GM10847 (cell line): ENCODE data around the gene BTNL8.

Experiments used
- POLR2A ChIP-seq: IDR thresholded peaks from 2 replicates; pipeline ENCODE4 v1.6.1; 2011; ENCODE audit not compliant: insufficient read length; ENCODE audit errors: extremely low read depth

BTNL8 gene

GRCh38 chr5:180982008-180982741 lies 83.2 kb downstream of the BTNL8 start:
- no peak for TF ChIP-seq POLR2A

GRCh38 chr5:180988016-180988415 lies 89.1 kb downstream of the BTNL8 start:
- TF ChIP-seq POLR2A = no peak

- TF ChIP-seq POLR2A = no peak
Observed at GRCh38 chr5:180988592-180988991, 89.6 kb downstream of the BTNL8 start, which contains the start of gene BTNL3. TSS of gene BTNL3 (plus strand) at chr5:180988846. CDS start at chr5:180989029, 183 bp downstream.

- TF ChIP-seq POLR2A = no peak
Observed at GRCh38 chr5:180990086-180990881, 91.3 kb downstream of the BTNL8 start.

- TF ChIP-seq POLR2A = no peak
Observed at GRCh38 chr5:180990882-180991242, 91.9 kb downstream of the BTNL8 start.
